ENCODE results near the gene NTNG1. TPM values are rescaled to one million over a fixed set of nuclear protein-coding genes. Genes with fewer than 3 reads are reported as not detected.

NTNG1 gene
- total RNA-seq, 1 donor: 20.9 TPM

GRCh38 chr1:107454791-107455190, 314.0 kb downstream of the NTNG1 start:
- no peak overlapping the region for H3K4me3 ChIP-seq (ENCODE audit: low read depth, low read length)
- no peak for DNase-seq (ENCODE audit: low read depth)
- no peak for TF ChIP-seq CTCF (IDR thresholded peaks at IDR 0.05; ENCODE audit: insufficient read depth, low read length)

GRCh38 chr1:107457989-107458388, 317.1 kb downstream of the NTNG1 start:
- no peak for TF ChIP-seq CTCF (IDR thresholded peaks at IDR 0.05; ENCODE audit: insufficient read depth, low read length)
- no peak for DNase-seq (ENCODE audit: low read depth)
- H3K4me3 ChIP-seq (ENCODE audit: low read depth, low read length): no peak overlapping the region

- TF ChIP-seq CTCF (IDR thresholded peaks at IDR 0.05; ENCODE audit: insufficient read depth, low read length): no peak
These were observed 318.5 kb downstream of the NTNG1 start for GRCh38 chr1:107459204-107459904.

GRCh38 chr1:107460035-107460434, 319.2 kb downstream of the NTNG1 start:
- no peak for TF ChIP-seq CTCF (IDR thresholded peaks at IDR 0.05; ENCODE audit: insufficient read depth, low read length)
- DNase-seq (ENCODE audit: low read depth): no peak
- no peak overlapping the region for H3K4me3 ChIP-seq (ENCODE audit: low read depth, low read length)

More at GRCh38 chr1:107459204-107459904, 318.5 kb downstream of the NTNG1 start:
- no peak overlapping the region for H3K4me3 ChIP-seq (ENCODE audit: low read depth, low read length)
- no peak for DNase-seq (ENCODE audit: low read depth)

GRCh38 chr1:107464827-107465226, 324.0 kb downstream of the NTNG1 start:
- DNase-seq (ENCODE audit: low read depth): no peak
- TF ChIP-seq CTCF (IDR thresholded peaks at IDR 0.05; ENCODE audit: insufficient read depth, low read length): no peak

GRCh38 chr1:107467286-107467685, 326.4 kb downstream of the NTNG1 start:
- no peak overlapping the region for H3K4me3 ChIP-seq (ENCODE audit: low read depth, low read length)
- TF ChIP-seq CTCF (IDR thresholded peaks at IDR 0.05; ENCODE audit: insufficient read depth, low read length): no peak
- no peak for DNase-seq (ENCODE audit: low read depth)

More at GRCh38 chr1:107464827-107465226, 324.0 kb downstream of the NTNG1 start:
- no peak overlapping the region for H3K4me3 ChIP-seq (ENCODE audit: low read depth, low read length)

GRCh38 chr1:107467811-107468210, 327.0 kb downstream of the NTNG1 start:
- no peak overlapping the region for H3K4me3 ChIP-seq (ENCODE audit: low read depth, low read length)

More at GRCh38 chr1:107467811-107468210, 327.0 kb downstream of the NTNG1 start:
- TF ChIP-seq CTCF (IDR thresholded peaks at IDR 0.05; ENCODE audit: insufficient read depth, low read length): no peak
- no peak for DNase-seq (ENCODE audit: low read depth)

All from fibroblast of the aortic adventitia (primary cell).